ENCODE data around the gene XG. TPM values are rescaled to one million over a fixed set of nuclear protein-coding genes. Genes with fewer than 3 reads are reported as not detected.

Gene XG
- total RNA-seq, 1 donor from 2014 or later = 5.9 TPM

DNA sequence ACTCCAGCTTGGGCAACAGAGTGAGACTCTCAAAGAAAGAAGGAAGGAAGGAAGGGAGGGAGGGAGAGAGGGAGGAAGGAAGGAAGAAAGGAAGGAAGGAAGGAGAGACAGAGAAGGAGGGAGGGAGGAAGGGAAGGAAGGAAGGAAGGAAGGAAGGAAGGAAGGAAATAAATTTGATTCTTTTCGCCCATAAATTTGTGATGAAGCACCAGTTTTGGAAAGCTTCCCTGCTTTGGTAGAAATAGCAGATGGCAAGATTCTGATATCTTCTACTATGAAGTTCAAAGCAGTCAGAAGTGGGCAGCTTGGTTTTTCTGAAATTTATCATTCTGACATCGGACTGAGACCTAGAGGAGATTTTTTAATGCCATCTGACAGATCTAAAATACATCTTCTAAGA, 65.2 kb downstream of the XG start:
- TF ChIP-seq, protein P1, sequence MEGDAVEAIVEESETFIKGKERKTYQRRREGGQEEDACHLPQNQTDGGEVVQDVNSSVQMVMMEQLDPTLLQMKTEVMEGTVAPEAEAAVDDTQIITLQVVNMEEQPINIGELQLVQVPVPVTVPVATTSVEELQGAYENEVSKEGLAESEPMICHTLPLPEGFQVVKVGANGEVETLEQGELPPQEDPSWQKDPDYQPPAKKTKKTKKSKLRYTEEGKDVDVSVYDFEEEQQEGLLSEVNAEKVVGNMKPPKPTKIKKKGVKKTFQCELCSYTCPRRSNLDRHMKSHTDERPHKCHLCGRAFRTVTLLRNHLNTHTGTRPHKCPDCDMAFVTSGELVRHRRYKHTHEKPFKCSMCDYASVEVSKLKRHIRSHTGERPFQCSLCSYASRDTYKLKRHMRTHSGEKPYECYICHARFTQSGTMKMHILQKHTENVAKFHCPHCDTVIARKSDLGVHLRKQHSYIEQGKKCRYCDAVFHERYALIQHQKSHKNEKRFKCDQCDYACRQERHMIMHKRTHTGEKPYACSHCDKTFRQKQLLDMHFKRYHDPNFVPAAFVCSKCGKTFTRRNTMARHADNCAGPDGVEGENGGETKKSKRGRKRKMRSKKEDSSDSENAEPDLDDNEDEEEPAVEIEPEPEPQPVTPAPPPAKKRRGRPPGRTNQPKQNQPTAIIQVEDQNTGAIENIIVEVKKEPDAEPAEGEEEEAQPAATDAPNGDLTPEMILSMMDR (IDR thresholded peaks at IDR 0.05) = no peak
- no peak for TF ChIP-seq POLR2AphosphoS5 (IDR thresholded peaks at IDR 0.05; ENCODE audit: insufficient read depth in 1 of 2, low read depth in 1 of 2)
- TF ChIP-seq POLR2A (IDR thresholded peaks at IDR 0.05) = no peak
- Histone ChIP-seq H3K4me3 (no peak overlapping the region), H3K9me3 (no peaks in the 10 kb centered on the region), H3K27ac (no peak overlapping the region), H3K36me3 (no peaks in the 10 kb centered on the region), H3K27me3 (no peaks in the 10 kb centered on the region), H3K4me1 (no peaks in the 10 kb centered on the region)
- no peak for DNase-seq (ENCODE audit: extremely low spot score in 2 of 2)
- intact Hi-C loops (cut with DNase I) = no loop called here

DNA sequence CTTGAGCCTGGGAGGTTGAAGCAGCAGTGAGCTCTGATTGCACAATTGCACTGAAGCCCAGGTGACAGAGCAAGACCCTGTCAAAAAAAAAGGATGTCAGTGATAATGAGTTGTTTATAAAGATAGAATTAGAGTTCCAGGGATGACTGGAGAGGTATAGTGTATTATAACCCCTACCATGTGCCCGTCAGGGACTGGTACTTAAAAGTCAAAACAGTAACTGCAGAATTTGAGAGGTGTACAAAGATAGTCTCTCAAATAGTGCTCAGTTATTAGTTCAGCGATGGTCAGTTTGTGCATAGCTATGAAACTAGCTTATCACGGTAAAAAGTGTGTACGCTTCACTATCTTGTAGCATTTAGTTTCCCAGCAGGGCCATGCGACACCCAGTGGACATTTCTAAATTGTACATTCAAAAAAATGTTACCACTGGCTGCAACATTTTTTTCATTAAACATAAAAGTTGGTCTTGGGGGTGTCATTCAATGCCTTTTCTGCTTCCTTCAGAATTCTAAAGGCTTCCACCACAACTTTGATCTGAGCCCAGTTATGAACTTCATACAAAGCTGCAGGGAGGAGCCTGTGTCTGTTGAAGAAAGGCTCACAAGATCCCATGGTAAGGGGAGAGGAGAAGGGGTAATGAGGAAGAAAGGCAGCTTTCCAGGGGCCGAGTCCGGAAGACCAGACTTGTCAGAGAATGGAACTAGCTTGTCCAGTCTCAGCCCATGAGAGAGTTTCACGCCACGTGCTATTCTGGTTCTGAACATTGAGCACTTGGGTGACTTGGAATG, 67.7 kb downstream of the XG start:
- Histone ChIP-seq H3K9me3 (no peaks in the 10 kb centered on the region), H3K36me3 (no peaks in the 10 kb centered on the region), H3K4me1 (no peaks in the 10 kb centered on the region), H3K4me3 (no peak overlapping the region), H3K27me3 (no peaks in the 10 kb centered on the region), H3K27ac (no peak overlapping the region)
- intact Hi-C loops (cut with DNase I) = no loop called here
- no peak for TF ChIP-seq POLR2A (IDR thresholded peaks at IDR 0.05)
- TF ChIP-seq, protein P1 (IDR thresholded peaks at IDR 0.05) = peak in 1 of 3 experiments; percentile 31
- DNase-seq (ENCODE audit: extremely low spot score in 2 of 2) = peak in 1 of 2 donors; percentile 29

DNA sequence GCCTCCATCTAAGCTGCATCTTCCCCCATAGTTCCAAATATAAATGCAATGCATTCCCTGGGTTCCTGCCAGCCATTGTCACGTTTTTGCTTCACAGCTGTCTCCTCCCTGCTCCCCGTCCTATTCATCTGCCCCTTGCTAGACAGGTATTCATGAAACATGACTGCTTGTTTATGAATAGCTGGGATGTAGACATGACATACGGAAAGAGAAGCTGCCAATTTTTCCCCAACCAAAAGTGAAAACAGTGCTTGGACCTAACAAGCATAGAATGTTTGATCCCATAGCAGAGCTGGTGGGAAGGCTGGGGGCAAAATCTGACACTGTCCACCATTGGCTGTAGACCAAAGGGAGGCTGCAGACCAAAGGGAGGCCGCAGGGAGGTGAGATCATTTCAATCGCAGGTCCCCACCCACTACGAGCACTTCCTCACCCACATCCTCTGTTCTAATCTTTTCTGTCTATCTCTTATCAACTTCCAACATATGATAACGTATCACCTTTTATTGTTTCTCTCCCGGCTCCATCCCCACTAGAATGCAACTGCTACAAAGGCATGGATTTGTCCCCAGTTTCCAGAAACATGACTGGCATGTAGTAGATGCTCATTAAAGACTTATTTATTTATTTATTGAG, 68.4 kb downstream of the XG start:
- Histone ChIP-seq H3K36me3 (no peaks in the 10 kb centered on the region), H3K9me3 (no peaks in the 10 kb centered on the region), H3K4me1 (no peaks in the 10 kb centered on the region), H3K27me3 (no peaks in the 10 kb centered on the region), H3K4me3 (no peak overlapping the region), H3K27ac (no peak overlapping the region)
- TF ChIP-seq POLR2AphosphoS5 (IDR thresholded peaks at IDR 0.05; ENCODE audit: insufficient read depth in 1 of 2, low read depth in 1 of 2) (no peak), POLR2A (IDR thresholded peaks at IDR 0.05) (no peak)
- TF ChIP-seq, protein P1 (IDR thresholded peaks at IDR 0.05) = no peak
- intact Hi-C loops (cut with DNase I) = no loop called here
- peak in 1 of 2 donors; percentile 40 for DNase-seq (ENCODE audit: extremely low spot score in 2 of 2)

DNA sequence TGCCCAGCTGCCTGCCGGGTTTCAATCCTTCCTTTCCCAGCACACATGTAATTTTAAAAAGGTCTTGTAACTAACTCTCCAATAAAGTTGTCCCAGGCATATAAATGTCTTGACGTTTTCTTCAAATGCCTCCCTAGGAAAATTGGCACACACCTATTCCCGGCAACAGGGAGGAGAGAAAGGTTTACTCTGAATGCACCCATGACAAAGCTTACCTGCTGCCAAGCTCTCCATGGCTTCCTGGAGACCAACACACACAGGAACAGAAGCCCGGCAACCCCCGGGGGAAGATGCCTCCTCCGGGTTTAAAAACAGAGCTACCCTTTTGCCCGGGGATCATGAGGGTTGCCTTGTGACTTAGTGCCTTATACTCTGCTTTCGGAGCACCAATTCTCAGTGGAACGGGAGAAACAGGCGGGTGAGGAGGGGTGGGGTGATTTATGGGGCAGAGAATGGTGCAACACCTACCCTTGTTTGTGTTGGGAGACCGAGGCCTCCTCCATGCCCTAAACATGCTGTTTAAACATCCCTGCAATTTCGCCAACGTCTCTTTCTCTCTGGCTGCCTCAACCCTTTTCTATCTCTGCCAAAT, 72.1 kb downstream of the XG start:
- TF ChIP-seq, protein P1 (IDR thresholded peaks at IDR 0.05) = no peak
- no peak for TF ChIP-seq POLR2AphosphoS5 (IDR thresholded peaks at IDR 0.05; ENCODE audit: insufficient read depth in 1 of 2, low read depth in 1 of 2)
- TF ChIP-seq POLR2A (IDR thresholded peaks at IDR 0.05) = no peak
- DNase-seq (ENCODE audit: extremely low spot score in 2 of 2) = peak in 1 of 2 donors; percentile 84
- Histone ChIP-seq H3K36me3 (no peaks in the 10 kb centered on the region), H3K27me3 (no peaks in the 10 kb centered on the region), H3K4me1 (no peaks in the 10 kb centered on the region), H3K9me3 (no peaks in the 10 kb centered on the region), H3K4me3 (no peak overlapping the region), H3K27ac (no peak overlapping the region)
- intact Hi-C loops (cut with DNase I) = no loop called here

DNA sequence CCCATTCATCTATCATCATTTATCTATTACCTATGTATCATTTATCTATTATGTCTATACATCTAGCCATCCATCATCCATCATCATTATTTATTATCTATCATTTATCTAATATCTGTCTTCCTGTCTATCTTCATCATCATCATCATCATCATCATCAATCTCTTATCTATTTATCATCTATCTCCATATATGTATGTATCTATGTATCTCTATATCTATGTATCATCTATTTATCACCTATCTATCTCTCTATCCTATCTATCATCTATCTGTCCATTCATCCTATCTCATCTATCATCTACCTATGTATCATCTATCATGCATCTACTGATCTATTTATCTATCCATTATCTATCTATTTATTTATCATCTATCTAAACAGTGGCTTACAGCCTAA, 73.0 kb downstream of the XG start:
- intact Hi-C loops (cut with DNase I) = no loop called here
- H3K27me3 ChIP-seq = no peaks in the 10 kb centered on the region

More for the DNA sequence above, 73.0 kb downstream of the XG start:
- no peaks in the 10 kb centered on the region for H3K9me3 ChIP-seq
- no peak overlapping the region for H3K27ac ChIP-seq
- no peak overlapping the region for H3K4me3 ChIP-seq
- no peak for DNase-seq (ENCODE audit: extremely low spot score in 2 of 2)
- H3K36me3 ChIP-seq = no peaks in the 10 kb centered on the region
- H3K4me1 ChIP-seq = peaks cover 6% of the 10 kb centered on the region
- TF ChIP-seq POLR2A (IDR thresholded peaks at IDR 0.05) (no peak), POLR2AphosphoS5 (IDR thresholded peaks at IDR 0.05; ENCODE audit: insufficient read depth in 1 of 2, low read depth in 1 of 2) (no peak)
- TF ChIP-seq, protein P1 (IDR thresholded peaks at IDR 0.05) = no peak
